GM12873 (cell line): ENCODE measurements around the gene SLC2A11.

ENCODE experiments used
- CTCF ChIP-seq: IDR thresholded peaks from 2 replicates; pipeline ENCODE4 v1.5.1; 2012; ENCODE audit warnings: low read depth, mild to moderate bottlenecking, moderate library complexity, low read length, control low read depth; ENCODE audit not compliant: insufficient read depth; ENCODE audit errors: missing control alignments

The SLC2A11 gene

DNA sequence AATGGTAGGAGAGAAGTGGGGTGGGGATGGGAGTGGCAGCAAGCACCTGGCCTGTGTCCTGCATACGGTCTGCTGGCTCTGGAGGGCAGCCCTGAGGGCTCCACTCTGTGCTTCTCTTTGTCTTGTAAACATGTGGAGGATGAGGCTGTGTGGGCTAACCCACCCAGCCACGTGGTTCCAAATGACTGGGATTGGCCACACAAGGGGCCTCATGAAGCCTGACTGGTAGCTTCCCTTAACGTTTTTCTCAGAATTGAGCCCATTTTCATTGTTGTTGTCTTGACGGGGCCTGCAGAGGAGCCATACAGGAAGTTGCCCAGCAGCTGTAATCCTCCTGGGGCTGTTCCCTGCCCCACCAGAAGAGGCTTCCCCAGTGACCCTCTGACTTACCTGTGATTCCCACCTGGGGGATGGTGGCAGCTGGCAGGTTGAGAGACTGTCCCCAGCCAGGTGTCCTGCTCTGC is 36.9 kb upstream of the SLC2A11 start:
- no peak for TF ChIP-seq CTCF

- TF ChIP-seq CTCF, result no peak
These were observed 35.5 kb upstream of the SLC2A11 start for GRCh38 chr22:23822101-23822671.

GRCh38 chr22:23823331-23823791 is 34.3 kb upstream of the SLC2A11 start:
- no peak for TF ChIP-seq CTCF

- TF ChIP-seq CTCF, result no peak
These were observed 33.0 kb upstream of the SLC2A11 start for GRCh38 chr22:23824476-23825245.

DNA sequence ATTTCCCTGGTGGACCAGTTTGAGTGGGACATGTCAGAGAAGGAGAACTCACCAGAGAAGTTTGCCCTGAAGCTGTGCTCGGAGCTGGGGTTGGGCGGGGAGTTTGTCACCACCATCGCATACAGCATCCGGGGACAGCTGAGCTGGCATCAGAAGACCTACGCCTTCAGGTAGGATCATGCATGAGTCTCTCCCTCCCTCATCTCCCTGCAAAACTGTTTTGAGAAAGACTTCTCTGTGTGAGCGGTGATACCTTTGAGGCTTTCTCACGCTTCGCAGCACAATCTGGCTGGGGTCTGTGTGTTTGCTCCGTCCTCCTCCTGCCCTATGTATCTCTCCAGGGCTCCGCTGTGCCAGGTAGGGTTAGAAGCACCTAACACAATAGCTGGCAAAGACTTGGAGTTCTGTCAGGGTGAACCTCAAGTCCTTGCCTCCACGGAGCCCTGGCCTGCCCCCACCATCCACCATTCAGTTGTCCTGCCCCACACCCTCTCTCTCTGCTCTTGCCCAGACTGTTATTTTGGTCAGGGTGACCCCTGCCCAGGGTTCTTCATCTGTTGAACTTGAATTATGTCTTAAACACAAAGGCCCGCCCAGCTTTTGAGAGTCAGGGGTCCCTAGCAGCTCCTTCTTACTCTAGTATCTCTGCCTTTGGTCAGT is 32.3 kb upstream of the SLC2A11 start:
- TF ChIP-seq CTCF, result no peak

DNA sequence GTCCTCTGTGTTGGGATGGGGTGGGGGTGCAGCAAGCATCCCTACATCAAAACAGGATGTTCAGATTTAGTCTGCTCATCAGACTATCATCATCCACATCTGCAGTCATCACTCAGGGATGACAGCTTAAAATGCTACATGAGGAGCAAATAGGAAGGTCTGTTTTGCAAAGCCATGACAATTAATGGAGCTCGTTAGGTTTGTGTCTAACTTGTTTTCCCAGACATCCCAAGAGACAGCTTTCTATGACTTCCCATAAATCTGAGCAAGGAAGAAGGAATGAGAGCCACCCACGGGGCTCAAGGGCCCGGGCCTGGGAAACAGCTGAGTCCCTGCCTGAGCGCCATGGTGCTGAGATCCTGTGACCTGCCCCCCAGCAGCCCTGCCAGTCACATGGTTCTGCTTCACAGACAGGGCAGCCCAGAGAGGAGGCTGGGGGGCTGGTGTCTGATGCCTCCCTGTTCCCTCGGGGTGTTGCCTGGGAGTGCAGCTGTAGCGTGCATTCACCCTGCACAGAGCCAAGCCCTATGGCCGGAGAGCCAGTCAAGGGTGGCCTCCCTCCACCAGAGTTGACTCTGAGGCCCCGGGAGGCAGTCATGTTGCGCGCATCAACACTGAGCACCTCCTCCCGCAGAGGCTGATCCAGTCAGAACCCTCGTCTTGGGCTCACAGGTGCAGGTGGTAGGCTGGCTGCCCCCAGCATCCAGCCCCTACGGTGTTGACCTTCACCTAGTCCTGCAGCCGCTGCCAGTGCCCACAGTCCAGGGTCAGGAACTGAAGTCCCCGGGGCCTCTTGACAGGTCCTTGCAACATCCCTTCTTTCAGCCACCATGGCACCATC is 30.9 kb upstream of the SLC2A11 start:
- TF ChIP-seq CTCF, result no peak
